GM12892 (cell line): Measurements from ENCODE around the gene RBMS1.

ENCODE experiments used
- POLR2A ChIP-seq: IDR thresholded peaks from 2 replicates; pipeline ENCODE4 v1.6.1; 2011; ENCODE audit warnings: low read depth, low read length, control low read depth
- POLR2AphosphoS5 ChIP-seq: IDR thresholded peaks from 2 replicates; pipeline ENCODE4 v1.6.1; 2011; ENCODE audit warnings: low read depth, low read length, control low read depth

DNA sequence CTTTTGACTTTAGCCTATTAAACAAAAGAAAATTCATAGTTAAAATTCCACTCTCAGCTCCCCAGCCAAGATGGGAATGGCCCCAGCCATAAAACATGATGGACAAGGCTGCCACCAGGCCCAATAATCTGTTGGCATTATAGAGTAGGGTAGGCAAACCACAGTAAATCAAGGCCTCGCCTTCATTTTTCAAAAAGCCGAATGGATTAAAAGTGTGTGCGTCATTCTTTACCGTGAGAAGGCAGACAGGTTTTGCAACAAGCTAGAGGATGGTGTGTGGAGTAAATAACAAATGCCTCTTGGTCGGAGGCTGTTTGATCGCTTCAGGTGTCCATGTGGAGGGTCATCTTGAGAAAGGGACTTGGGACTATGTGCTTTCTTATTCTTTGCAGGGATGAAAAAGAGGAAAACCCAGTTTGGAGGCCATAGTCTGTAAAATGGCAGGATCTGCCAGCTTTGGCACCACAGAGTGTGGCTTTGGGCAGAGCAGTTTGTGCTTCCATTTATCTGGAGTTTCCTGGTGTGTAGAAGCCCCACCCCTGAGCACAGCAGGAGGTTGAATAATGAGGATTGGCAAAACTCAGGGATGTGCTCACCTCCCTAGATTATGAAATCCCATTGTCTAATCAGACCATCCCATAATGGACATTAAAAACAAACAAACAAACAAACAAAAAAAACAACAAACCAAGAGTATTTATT lies 236.4 kb downstream of the RBMS1 start:
- TF ChIP-seq POLR2AphosphoS5 (no peak), POLR2A (no peak)
